K562 (cell line): ENCODE data around the gene RSPH9. TPM values are rescaled to one million over a fixed set of nuclear protein-coding genes. Genes with fewer than 3 reads are reported as not detected.

ENCODE experiments used
- CREM ChIP-seq: IDR thresholded peaks from 2 replicates; pipeline ENCODE4 v1.6.1; 2014; ENCODE audit warnings: antibody characterized with exemption, low read depth
- PCBP2 ChIP-seq: fragments of 200-400 bp; formaldehyde crosslinking; IDR thresholded peaks from 2 replicates; pipeline ENCODE4 v1.6.1; 2018; ENCODE audit warnings: low read length, low read depth, mild to moderate bottlenecking, moderate library complexity; ENCODE audit not compliant: poor library complexity, severe bottlenecking
- PPARD ChIP-seq: fragments of 250-450 bp; sonication (Bioruptor Pico); IDR thresholded peaks from 2 replicates; pipeline ENCODE4 v1.8.0; 2022; ENCODE audit warnings: inconsistent platforms, mild to moderate bottlenecking, moderate library complexity
- SMAD4 ChIP-seq: fragments of 250-450 bp; sonication (Bioruptor Pico); conservative IDR thresholded peaks from 2 replicates; pipeline ENCODE4 v1.8.0; 2021; ENCODE audit warnings: inconsistent platforms, mild to moderate bottlenecking, moderate library complexity
- SRSF3 ChIP-seq: fragments of 200-400 bp; formaldehyde crosslinking; IDR thresholded peaks from 2 replicates; pipeline ENCODE4 v1.6.1; 2016; ENCODE audit warnings: mild to moderate bottlenecking, low read length, moderate library complexity; ENCODE audit not compliant: insufficient read depth
- polyA plus RNA-seq, 8 experiments: library from polyadenylated mRNA; depleted of rRNA in 4 of 8; stranded (reverse) in 5 of 8; unstranded in 3 of 8; fragments of >200 nt; fragmentation: Nextera tagmentation in 2 of 8; fragmentation: Illumina TruSeq in 1 of 8; extraction: Ambion mirVana in 2 of 8; extraction: Trizol in 1 of 8; gene quantifications; 2 replicates each; pipeline versions ENCODE4 v1.2.1 to v1.2.3, GENCODE V29; 2011 to 2014; ENCODE audit warnings: inconsistent platforms in 1 of 8, missing spikeins in 1 of 8
- total RNA-seq, 7 experiments: library from RNA; depleted of rRNA in 6 of 7; stranded (reverse); fragments of >200 nt in 6 of 7; fragmentation: Illumina TruSeq in 2 of 7; extraction: Trizol in 2 of 7; gene quantifications; 2 replicates each; pipeline versions ENCODE4 v1.2.1 to v1.2.3, GENCODE V29; 2011 to 2021; ENCODE audit warnings: low replicate concordance in 1 of 7
- TF ChIP-seq, protein P1 (sequence below): sonication (generic); formaldehyde crosslinking; IDR thresholded peaks from 2 replicates; pipeline ENCODE4 v1.8.0; 2022; ENCODE audit warnings: mild to moderate bottlenecking, low read depth, missing genetic modification reagents
- TF ChIP-seq, protein P2 (sequence below): fragments of 250-450 bp; sonication (Bioruptor Pico); IDR thresholded peaks from 2 replicates; pipeline ENCODE4 v1.4.0; 2020; ENCODE audit warnings: mild to moderate bottlenecking
- TF ChIP-seq, protein P3 (sequence below), 2 experiments: IDR thresholded peaks; 2 replicates each; pipeline ENCODE4 v1.6.1; 2011; ENCODE audit warnings: borderline replicate concordance in 1 of 2, control low read depth in 1 of 2, low read depth in 1 of 2, low read length in 1 of 2, mild to moderate bottlenecking in 1 of 2, mixed read lengths in 1 of 2, moderate library complexity in 1 of 2; ENCODE audit not compliant: insufficient read depth in 1 of 2, insufficient read length in 1 of 2, poor library complexity in 1 of 2, severe bottlenecking in 1 of 2; ENCODE audit errors: extremely low read depth in 1 of 2
- TF ChIP-seq, protein P4 (sequence below): fragments of 450-650 bp; IDR thresholded peaks from 2 replicates; pipeline ENCODE4 v1.6.1; 2016; ENCODE audit warnings: antibody characterized with exemption
- TF ChIP-seq, protein P5 (sequence below): fragments of 250-450 bp; sonication (Bioruptor Pico); IDR thresholded peaks from 2 replicates; pipeline ENCODE4 v1.5.0; 2021; ENCODE audit warnings: mild to moderate bottlenecking, borderline replicate concordance

RSPH9 gene
- total and polyA plus RNA-seq, 9 of the 15 experiments (the other 6 are each of a cell fraction or from before 2014, with no cell fraction given) = 0.05 to 0.60 (median 0.39) TPM; not detected in 6

DNA sequence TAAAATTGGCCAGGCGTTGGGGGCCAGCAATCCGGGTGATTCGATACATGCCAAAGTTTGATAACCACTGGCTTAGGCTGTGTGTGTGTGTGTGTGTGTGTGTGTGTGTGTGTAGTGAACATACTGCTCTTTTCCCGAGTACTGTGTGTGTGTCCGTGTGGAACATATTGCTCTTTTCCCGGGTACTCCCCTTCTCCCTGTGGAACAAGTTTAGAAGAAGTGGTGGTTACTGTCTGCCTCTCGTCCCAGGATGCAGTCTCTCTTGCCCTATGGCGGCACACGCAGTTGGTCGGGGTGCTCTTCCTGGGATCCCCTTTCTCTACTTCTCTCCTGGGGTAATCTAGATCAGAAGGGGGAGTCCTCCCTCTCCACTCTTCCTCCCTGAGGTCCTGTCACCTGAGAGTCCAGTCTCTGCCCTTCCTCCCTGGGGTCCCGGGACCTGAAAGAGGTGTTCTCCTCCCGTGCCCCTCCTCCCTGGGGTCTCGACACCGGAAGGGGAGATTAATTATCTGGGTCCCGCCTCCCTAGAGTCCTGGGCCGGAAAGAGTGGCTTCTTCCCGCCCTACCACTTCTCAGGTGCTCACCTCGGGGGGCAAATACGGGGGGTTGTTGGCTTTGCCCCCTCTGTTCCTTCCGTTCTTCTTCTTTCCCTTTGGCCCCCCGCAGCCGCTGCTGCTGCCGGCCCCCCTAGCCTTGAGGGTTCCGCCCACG is 16.3 kb upstream of the RSPH9 start (continued):
- TF ChIP-seq, protein P1, sequence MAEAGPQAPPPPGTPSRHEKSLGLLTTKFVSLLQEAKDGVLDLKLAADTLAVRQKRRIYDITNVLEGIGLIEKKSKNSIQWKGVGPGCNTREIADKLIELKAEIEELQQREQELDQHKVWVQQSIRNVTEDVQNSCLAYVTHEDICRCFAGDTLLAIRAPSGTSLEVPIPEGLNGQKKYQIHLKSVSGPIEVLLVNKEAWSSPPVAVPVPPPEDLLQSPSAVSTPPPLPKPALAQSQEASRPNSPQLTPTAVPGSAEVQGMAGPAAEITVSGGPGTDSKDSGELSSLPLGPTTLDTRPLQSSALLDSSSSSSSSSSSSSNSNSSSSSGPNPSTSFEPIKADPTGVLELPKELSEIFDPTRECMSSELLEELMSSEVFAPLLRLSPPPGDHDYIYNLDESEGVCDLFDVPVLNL = no peak
- TF ChIP-seq SMAD4 (CRISPR knock-in tag) = peak; percentile 76
- TF ChIP-seq, protein P2, sequence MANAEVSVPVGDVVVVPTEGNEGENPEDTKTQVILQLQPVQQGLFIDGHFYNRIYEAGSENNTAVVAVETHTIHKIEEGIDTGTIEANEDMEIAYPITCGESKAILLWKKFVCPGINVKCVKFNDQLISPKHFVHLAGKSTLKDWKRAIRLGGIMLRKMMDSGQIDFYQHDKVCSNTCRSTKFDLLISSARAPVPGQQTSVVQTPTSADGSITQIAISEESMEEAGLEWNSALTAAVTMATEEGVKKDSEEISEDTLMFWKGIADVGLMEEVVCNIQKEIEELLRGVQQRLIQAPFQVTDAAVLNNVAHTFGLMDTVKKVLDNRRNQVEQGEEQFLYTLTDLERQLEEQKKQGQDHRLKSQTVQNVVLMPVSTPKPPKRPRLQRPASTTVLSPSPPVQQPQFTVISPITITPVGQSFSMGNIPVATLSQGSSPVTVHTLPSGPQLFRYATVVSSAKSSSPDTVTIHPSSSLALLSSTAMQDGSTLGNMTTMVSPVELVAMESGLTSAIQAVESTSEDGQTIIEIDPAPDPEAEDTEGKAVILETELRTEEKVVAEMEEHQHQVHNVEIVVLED (CRISPR knock-in tag) = 0 out of 2 replicates have a peak, but pooled peaks have one; percentile 12
- TF ChIP-seq CREM = no peak
- TF ChIP-seq PCBP2 = no peak
- TF ChIP-seq, protein P3, sequence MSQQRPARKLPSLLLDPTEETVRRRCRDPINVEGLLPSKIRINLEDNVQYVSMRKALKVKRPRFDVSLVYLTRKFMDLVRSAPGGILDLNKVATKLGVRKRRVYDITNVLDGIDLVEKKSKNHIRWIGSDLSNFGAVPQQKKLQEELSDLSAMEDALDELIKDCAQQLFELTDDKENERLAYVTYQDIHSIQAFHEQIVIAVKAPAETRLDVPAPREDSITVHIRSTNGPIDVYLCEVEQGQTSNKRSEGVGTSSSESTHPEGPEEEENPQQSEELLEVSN (IDR thresholded peaks at IDR 0.05; ENCODE audit: borderline replicate concordance in 1 of 2, extremely low read depth in 1 of 2, insufficient read depth in 1 of 2, insufficient read length in 1 of 2, low read depth in 1 of 2, low read length in 1 of 2, poor library complexity in 1 of 2, severe bottlenecking in 1 of 2) = peak in 1 of 2 experiments; percentile 60
- TF ChIP-seq PPARD (CRISPR knock-in tag) = no peak
- TF ChIP-seq, protein P4, sequence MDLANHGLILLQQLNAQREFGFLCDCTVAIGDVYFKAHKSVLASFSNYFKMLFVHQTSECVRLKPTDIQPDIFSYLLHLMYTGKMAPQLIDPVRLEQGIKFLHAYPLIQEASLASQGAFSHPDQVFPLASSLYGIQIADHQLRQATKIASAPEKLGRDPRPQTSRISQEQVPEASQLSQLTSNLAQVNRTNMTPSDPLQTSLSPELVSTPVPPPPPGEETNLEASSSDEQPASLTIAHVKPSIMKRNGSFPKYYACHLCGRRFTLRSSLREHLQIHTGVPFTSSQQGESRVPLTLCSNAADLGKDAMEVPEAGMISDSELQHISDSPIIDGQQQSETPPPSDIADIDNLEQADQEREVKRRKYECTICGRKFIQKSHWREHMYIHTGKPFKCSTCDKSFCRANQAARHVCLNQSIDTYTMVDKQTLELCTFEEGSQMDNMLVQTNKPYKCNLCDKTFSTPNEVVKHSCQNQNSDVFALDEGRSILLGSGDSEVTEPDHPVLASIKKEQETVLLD = no peak
- no peak for TF ChIP-seq SRSF3
- TF ChIP-seq, protein P5, sequence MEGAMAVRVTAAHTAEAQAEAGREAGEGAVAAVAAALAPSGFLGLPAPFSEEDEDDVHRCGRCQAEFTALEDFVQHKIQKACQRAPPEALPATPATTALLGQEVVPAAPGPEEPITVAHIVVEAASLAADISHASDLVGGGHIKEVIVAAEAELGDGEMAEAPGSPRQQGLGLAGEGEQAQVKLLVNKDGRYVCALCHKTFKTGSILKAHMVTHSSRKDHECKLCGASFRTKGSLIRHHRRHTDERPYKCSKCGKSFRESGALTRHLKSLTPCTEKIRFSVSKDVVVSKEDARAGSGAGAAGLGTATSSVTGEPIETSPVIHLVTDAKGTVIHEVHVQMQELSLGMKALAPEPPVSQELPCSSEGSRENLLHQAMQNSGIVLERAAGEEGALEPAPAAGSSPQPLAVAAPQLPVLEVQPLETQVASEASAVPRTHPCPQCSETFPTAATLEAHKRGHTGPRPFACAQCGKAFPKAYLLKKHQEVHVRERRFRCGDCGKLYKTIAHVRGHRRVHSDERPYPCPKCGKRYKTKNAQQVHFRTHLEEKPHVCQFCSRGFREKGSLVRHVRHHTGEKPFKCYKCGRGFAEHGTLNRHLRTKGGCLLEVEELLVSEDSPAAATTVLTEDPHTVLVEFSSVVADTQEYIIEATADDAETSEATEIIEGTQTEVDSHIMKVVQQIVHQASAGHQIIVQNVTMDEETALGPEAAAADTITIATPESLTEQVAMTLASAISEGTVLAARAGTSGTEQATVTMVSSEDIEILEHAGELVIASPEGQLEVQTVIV (CRISPR knock-in tag) = peak; percentile 65; the same call in 1 of the 2 replicates
